ENCODE measurements around the gene LIPC.

DNA sequence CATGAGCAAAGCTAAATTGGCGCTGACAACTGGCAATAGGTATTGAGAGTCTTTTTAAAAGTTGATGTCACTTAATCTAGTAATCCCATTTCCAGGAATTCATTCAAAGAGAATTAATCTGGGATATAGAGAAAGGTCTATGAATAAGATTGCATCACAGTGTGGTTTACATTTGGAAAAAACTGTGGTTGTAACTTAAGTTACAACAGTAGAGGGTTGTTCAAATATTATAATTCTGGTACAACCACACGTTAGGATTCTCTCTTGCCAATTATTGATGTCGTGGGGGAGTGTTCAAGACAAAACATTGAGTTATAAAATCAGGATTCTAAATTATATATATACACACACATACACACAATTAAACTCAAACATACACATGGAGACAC lies 79.8 kb downstream of the LIPC start:
- TF ChIP-seq, protein P1, sequence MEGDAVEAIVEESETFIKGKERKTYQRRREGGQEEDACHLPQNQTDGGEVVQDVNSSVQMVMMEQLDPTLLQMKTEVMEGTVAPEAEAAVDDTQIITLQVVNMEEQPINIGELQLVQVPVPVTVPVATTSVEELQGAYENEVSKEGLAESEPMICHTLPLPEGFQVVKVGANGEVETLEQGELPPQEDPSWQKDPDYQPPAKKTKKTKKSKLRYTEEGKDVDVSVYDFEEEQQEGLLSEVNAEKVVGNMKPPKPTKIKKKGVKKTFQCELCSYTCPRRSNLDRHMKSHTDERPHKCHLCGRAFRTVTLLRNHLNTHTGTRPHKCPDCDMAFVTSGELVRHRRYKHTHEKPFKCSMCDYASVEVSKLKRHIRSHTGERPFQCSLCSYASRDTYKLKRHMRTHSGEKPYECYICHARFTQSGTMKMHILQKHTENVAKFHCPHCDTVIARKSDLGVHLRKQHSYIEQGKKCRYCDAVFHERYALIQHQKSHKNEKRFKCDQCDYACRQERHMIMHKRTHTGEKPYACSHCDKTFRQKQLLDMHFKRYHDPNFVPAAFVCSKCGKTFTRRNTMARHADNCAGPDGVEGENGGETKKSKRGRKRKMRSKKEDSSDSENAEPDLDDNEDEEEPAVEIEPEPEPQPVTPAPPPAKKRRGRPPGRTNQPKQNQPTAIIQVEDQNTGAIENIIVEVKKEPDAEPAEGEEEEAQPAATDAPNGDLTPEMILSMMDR (IDR thresholded peaks at IDR 0.05) = no peak
- no peak for TF ChIP-seq POLR2A (IDR thresholded peaks at IDR 0.05)
